Hippocampal formation (tissue), 2 donors: Measurements from ENCODE around the gene ANKRD53.
"Not testable (repeated sequence)": the region's sequence is repeated elsewhere in the genome, so short reads cannot be mapped to it uniquely, and the experiment has no call there.

Experiments
- DNase-seq, 2 donors: peaks; one replicate each; lab custom pipeline; 2025; lab: John Stamatoyannopoulos, UW

ANKRD53 gene

DNA sequence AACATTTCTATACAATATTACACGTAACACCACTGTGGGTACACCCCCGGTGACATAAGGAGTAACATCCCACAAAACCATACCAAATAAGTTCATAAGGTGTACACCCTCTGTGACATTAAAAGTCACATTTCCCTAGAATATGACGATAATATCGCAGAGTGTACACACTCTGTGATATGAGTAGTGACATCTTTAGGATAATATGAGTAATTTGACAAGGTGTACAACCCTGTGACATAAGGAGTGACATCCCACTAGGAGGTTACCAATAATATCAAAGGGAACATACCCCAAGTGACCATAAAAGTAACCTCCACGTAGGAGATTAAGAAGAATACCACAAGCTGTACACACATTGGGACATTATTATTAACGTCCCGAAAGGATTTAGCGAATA lies 40.2 kb downstream of the ANKRD53 start:
- DNase-seq = no peak

DNA sequence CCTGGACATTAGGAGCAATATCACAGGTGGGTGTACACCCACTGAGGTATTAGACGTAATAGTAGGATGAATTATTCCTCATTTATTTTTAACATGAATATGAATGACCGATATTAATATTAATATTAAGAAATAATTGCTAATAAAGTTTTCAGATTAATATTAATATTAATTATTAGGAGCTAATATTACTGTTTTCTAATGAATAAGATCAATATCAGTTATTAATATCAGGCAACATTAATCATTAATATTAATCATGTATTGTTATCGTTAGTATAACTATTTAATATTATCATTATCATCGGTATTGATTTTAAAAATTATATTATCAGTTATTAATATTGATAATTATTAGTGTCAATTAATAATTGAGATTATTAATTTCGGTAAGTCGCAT lies 41.6 kb downstream of the ANKRD53 start:
- DNase-seq = not testable (repeated sequence)

DNA sequence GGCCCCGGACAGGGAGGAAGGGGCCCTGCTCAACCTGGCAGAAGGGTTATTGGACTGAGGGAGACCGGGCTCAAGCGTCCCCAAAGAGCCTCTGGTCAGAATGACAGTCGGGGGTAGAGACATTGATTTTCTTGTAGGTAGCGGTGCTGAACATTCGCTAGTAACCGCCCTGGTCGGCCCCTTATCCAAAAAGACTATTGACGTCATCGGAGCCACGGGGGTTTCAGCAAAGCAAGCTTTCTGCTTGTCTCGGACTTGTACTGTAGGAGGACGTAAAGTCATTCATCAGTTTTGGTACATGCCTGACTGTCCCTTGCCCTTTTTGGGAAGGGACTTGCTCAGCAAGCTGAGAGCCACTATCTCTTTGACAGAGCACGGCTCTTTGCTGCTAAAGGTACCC lies 43.0 kb downstream of the ANKRD53 start:
- DNase-seq = not testable (repeated sequence)

DNA sequence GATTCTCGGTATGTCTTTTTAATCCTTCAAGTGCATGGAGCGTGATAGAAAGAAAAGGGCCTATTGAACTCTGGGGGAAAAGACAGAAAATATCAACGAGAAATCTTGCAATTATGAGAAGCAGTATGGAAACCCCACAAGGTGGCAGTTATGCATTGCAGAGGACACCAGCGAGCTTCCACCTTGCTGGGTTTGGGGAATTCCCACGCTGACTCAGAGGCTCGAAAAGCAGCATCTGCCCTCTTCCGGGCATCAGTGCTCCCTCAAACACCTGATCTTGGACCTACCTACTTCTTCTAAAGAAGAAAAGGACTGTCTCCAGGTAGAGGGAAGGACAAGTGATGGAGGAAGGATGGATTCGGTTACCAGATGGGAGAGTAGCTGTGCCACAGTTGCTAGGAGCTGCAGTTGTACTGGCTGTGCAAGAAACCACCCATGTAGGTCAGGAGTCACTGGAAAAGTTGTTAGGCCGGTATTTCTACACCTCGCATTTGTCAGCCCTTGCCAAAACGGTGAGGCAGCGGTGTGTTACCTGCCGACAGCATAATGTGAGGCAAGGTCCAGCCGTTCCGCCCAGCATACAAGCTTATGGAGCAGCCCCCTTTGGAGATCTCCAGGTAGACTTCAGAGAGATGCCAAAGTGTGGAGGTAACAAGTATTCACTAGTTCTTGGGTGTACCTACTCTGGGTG lies 45.3 kb downstream of the ANKRD53 start:
- DNase-seq = not testable (repeated sequence)
